GM12878 (cell line): ENCODE measurements around the gene EMC6. TPM values are rescaled to one million over a fixed set of nuclear protein-coding genes. Genes with fewer than 3 reads are reported as not detected.

ENCODE experiments used
- ATF7 ChIP-seq: fragments of 450-650 bp; IDR thresholded peaks from 2 replicates; pipeline ENCODE4 v1.6.1; 2016; ENCODE audit warnings: low read depth, mild to moderate bottlenecking
- IRF5 ChIP-seq: fragments of 450-650 bp; IDR thresholded peaks from 2 replicates; pipeline ENCODE4 v1.6.1; 2017; ENCODE audit warnings: borderline replicate concordance
- NBN ChIP-seq: fragments of 450-650 bp; IDR thresholded peaks from 2 replicates; pipeline ENCODE4 v1.6.1; 2016
- NR2C2 ChIP-seq: IDR thresholded peaks from 2 replicates; pipeline ENCODE4 v1.6.1; 2011; ENCODE audit warnings: borderline replicate concordance, low read depth; ENCODE audit not compliant: control insufficient read depth, insufficient read length
- NR2F1 ChIP-seq: fragments of 450-650 bp; conservative IDR thresholded peaks from 2 replicates; pipeline ENCODE4 v1.6.1; 2017; ENCODE audit warnings: mild to moderate bottlenecking
- PKNOX1 ChIP-seq: fragments of 450-650 bp; IDR thresholded peaks from 2 replicates; pipeline ENCODE4 v1.6.1; 2016; ENCODE audit warnings: mild to moderate bottlenecking
- POLR2A ChIP-seq: IDR thresholded peaks from 2 replicates; pipeline ENCODE4 v1.6.1; 2011; ENCODE audit warnings: low read depth, mild to moderate bottlenecking, low read length
- SIX5 ChIP-seq: IDR thresholded peaks from 2 replicates; pipeline ENCODE4 v1.6.1; 2011; ENCODE audit warnings: mild to moderate bottlenecking, low read depth, low read length, moderate library complexity; ENCODE audit not compliant: severe bottlenecking
- SRF ChIP-seq, 2 experiments: IDR thresholded peaks; 2 replicates each; pipeline ENCODE4 v1.6.1; 2011; ENCODE audit warnings: low read depth in 2 of 2, low read length in 2 of 2, mild to moderate bottlenecking in 1 of 2, moderate library complexity in 1 of 2
- ZNF217 ChIP-seq: fragments of 450-650 bp; IDR thresholded peaks from 2 replicates; pipeline ENCODE4 v1.6.1; 2017; ENCODE audit warnings: antibody characterized with exemption, mild to moderate bottlenecking
- polyA plus RNA-seq, 11 experiments: library from polyadenylated mRNA; depleted of rRNA in 4 of 11; unstranded in 6 of 11; stranded (reverse) in 5 of 11; fragments of >200 nt; fragmentation: Nextera tagmentation in 4 of 11; fragmentation: Illumina TruSeq in 1 of 11; extraction: Ambion mirVana in 4 of 11; extraction: Trizol in 1 of 11; gene quantifications; 1 replicate in 1 of 11; 2 replicates in 10 of 11; pipeline versions ENCODE4 v1.2.1 to v1.2.3, GENCODE V29; 2011 to 2016; ENCODE audit warnings: inconsistent platforms in 2 of 11, missing spikeins in 2 of 11, low read depth in 1 of 11
- total RNA-seq, 4 experiments: library from RNA; depleted of rRNA in 3 of 4; stranded (reverse); fragments of >200 nt in 3 of 4; fragmentation: Illumina TruSeq in 1 of 4; extraction: Trizol in 1 of 4; gene quantifications; 2 replicates each; pipeline versions ENCODE4 v1.2.1 to v1.2.3, GENCODE V29; 2013 to 2021
- TF ChIP-seq, protein P1 (sequence below), 3 experiments: IDR thresholded peaks in 2 of 3; conservative IDR thresholded peaks in 1 of 3; 2 replicates each; pipeline ENCODE4 v1.5.1; 2011; ENCODE audit warnings: low read depth in 3 of 3, low read length in 3 of 3, mild to moderate bottlenecking in 3 of 3, control low read depth in 2 of 3, moderate library complexity in 2 of 3, inconsistent platforms in 1 of 3, mixed read lengths in 1 of 3; ENCODE audit not compliant: control insufficient read depth in 2 of 3, insufficient read depth in 1 of 3; ENCODE audit errors: extremely low read depth in 1 of 3
- TF ChIP-seq, protein P2 (sequence below): IDR thresholded peaks from 2 replicates; pipeline ENCODE4 v1.6.1; 2011; ENCODE audit warnings: borderline replicate concordance, low read depth, mild to moderate bottlenecking, moderate library complexity, low read length; ENCODE audit not compliant: insufficient read depth, poor library complexity, severe bottlenecking
- TF ChIP-seq, protein P3 (sequence below): IDR thresholded peaks from 2 replicates; pipeline ENCODE4 v1.6.1; 2012; ENCODE audit warnings: low read depth, low read length, improper control_type of control experiment
- TF ChIP-seq, protein P4 (sequence below): fragments of 450-650 bp; IDR thresholded peaks from 2 replicates; pipeline ENCODE4 v1.6.1; 2017; ENCODE audit warnings: mild to moderate bottlenecking
- TF ChIP-seq, protein P5 (sequence below): IDR thresholded peaks from 2 replicates; pipeline ENCODE4 v1.6.1; 2012; ENCODE audit warnings: low read depth, low read length, improper control_type of control experiment
- TF ChIP-seq, protein P6 (sequence below): IDR thresholded peaks from 2 replicates; pipeline ENCODE4 v1.6.1; 2011; ENCODE audit warnings: mild to moderate bottlenecking, low read depth, low read length, moderate library complexity; ENCODE audit not compliant: insufficient replicate concordance

EMC6 gene
- total and polyA plus RNA-seq, 10 of the 15 experiments (the other 5 are each of a cell fraction or from before 2014, with no cell fraction given): 5.1 to 172 (median 35.9) TPM

GRCh38 chr17:3689262-3690093 is 20.9 kb downstream of the EMC6 start (continued):
- TF ChIP-seq, protein P1, sequence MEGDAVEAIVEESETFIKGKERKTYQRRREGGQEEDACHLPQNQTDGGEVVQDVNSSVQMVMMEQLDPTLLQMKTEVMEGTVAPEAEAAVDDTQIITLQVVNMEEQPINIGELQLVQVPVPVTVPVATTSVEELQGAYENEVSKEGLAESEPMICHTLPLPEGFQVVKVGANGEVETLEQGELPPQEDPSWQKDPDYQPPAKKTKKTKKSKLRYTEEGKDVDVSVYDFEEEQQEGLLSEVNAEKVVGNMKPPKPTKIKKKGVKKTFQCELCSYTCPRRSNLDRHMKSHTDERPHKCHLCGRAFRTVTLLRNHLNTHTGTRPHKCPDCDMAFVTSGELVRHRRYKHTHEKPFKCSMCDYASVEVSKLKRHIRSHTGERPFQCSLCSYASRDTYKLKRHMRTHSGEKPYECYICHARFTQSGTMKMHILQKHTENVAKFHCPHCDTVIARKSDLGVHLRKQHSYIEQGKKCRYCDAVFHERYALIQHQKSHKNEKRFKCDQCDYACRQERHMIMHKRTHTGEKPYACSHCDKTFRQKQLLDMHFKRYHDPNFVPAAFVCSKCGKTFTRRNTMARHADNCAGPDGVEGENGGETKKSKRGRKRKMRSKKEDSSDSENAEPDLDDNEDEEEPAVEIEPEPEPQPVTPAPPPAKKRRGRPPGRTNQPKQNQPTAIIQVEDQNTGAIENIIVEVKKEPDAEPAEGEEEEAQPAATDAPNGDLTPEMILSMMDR (IDR thresholded peaks at IDR 0.05 in 2 of 3, conservative IDR thresholded peaks at IDR 0.05 in 1 of 3; ENCODE audit: control insufficient read depth in 2 of 3, extremely low read depth in 1 of 3, insufficient read depth in 1 of 3, low read depth in 3 of 3, low read length in 3 of 3): no peak
- TF ChIP-seq ATF7 (no peak), SRF (IDR thresholded peaks at IDR 0.05; ENCODE audit: low read depth in 2 of 2, low read length in 2 of 2) (no peak), ZNF217 (no peak), PKNOX1 (no peak), NBN (no peak), POLR2A (peak; percentile 58), NR2C2 (no peak), NR2F1 (no peak), SIX5 (no peak), IRF5 (no peak)
- TF ChIP-seq, protein P2, sequence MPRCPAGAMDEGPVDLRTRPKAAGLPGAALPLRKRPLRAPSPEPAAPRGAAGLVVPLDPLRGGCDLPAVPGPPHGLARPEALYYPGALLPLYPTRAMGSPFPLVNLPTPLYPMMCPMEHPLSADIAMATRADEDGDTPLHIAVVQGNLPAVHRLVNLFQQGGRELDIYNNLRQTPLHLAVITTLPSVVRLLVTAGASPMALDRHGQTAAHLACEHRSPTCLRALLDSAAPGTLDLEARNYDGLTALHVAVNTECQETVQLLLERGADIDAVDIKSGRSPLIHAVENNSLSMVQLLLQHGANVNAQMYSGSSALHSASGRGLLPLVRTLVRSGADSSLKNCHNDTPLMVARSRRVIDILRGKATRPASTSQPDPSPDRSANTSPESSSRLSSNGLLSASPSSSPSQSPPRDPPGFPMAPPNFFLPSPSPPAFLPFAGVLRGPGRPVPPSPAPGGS: peak; percentile 99
- TF ChIP-seq, protein P3, sequence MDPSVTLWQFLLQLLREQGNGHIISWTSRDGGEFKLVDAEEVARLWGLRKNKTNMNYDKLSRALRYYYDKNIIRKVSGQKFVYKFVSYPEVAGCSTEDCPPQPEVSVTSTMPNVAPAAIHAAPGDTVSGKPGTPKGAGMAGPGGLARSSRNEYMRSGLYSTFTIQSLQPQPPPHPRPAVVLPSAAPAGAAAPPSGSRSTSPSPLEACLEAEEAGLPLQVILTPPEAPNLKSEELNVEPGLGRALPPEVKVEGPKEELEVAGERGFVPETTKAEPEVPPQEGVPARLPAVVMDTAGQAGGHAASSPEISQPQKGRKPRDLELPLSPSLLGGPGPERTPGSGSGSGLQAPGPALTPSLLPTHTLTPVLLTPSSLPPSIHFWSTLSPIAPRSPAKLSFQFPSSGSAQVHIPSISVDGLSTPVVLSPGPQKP: no peak
- TF ChIP-seq, protein P4, sequence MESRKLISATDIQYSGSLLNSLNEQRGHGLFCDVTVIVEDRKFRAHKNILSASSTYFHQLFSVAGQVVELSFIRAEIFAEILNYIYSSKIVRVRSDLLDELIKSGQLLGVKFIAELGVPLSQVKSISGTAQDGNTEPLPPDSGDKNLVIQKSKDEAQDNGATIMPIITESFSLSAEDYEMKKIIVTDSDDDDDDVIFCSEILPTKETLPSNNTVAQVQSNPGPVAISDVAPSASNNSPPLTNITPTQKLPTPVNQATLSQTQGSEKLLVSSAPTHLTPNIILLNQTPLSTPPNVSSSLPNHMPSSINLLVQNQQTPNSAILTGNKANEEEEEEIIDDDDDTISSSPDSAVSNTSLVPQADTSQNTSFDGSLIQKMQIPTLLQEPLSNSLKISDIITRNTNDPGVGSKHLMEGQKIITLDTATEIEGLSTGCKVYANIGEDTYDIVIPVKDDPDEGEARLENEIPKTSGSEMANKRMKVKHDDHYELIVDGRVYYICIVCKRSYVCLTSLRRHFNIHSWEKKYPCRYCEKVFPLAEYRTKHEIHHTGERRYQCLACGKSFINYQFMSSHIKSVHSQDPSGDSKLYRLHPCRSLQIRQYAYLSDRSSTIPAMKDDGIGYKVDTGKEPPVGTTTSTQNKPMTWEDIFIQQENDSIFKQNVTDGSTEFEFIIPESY: peak; percentile 70; the same call in 1 of the 2 replicates
- TF ChIP-seq, protein P5, sequence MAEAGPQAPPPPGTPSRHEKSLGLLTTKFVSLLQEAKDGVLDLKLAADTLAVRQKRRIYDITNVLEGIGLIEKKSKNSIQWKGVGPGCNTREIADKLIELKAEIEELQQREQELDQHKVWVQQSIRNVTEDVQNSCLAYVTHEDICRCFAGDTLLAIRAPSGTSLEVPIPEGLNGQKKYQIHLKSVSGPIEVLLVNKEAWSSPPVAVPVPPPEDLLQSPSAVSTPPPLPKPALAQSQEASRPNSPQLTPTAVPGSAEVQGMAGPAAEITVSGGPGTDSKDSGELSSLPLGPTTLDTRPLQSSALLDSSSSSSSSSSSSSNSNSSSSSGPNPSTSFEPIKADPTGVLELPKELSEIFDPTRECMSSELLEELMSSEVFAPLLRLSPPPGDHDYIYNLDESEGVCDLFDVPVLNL: no peak
- TF ChIP-seq, protein P6, sequence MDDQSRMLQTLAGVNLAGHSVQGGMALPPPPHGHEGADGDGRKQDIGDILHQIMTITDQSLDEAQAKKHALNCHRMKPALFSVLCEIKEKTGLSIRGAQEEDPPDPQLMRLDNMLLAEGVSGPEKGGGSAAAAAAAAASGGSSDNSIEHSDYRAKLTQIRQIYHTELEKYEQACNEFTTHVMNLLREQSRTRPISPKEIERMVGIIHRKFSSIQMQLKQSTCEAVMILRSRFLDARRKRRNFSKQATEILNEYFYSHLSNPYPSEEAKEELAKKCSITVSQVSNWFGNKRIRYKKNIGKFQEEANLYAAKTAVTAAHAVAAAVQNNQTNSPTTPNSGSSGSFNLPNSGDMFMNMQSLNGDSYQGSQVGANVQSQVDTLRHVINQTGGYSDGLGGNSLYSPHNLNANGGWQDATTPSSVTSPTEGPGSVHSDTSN: peak; percentile 60
- TF ChIP-seq, all 136 proteins: peak for 6
